Body of pancreas (tissue), 4 donors: ENCODE measurements around the gene DCHS1.

Experiments
- CTCF ChIP-seq, 7 experiments: fragments of 450-650 bp in 4 of 7; fragments of 200-600 bp in 3 of 7; sonication (generic) in 3 of 7; IDR thresholded peaks; one replicate each; pipeline ENCODE4 v1.5.1; 2016 to 2019; ENCODE audit warnings: antibody characterized with exemption in 7 of 7
- POLR2A ChIP-seq, 3 donors: fragments of 450-650 bp; IDR thresholded peaks; one replicate each; pipeline ENCODE4 v1.6.1; 2016; ENCODE audit warnings: antibody characterized with exemption in 3 of 3, mild to moderate bottlenecking in 2 of 3

GRCh38 chr11:6616596-6617250 is 38.9 kb downstream of the DCHS1 start:
- TF ChIP-seq CTCF (IDR thresholded peaks at IDR 0.05) (no peak), POLR2A (IDR thresholded peaks at IDR 0.05) (no peak)
